DMS53 (cell line): ENCODE results near the gene PSMD4.
A peak's percentile ranks its signal among the peaks of the same experiment; 100 is the strongest.
"Not testable (repeated sequence)": the region's sequence is repeated elsewhere in the genome, so short reads cannot be mapped to it uniquely, and the experiment has no call there.

Experiments
- DNase-seq: peaks from one replicate; lab custom pipeline; 2025; lab: John Stamatoyannopoulos, UW

PSMD4 gene

GRCh38 chr1:151254217-151255213 lies at the start of gene PSMD4:
Gene PSMD4 (plus strand): TSS chr1:151254734. CDS start chr1:151254783, 49 bp downstream.
- DNase-seq = peak; percentile 99

- not testable (repeated sequence) for DNase-seq
These were observed 49.1 kb upstream of the PSMD4 start for GRCh38 chr1:151205381-151205965.

GRCh38 chr1:151210830-151211229 lies 43.7 kb upstream of the PSMD4 start:
- no peak for DNase-seq

- DNase-seq = no peak
These were observed 42.4 kb upstream of the PSMD4 start for GRCh38 chr1:151211972-151212705.

GRCh38 chr1:151213560-151213959 lies 41.0 kb upstream of the PSMD4 start:
- no peak for DNase-seq

GRCh38 chr1:151221616-151222015 lies 32.9 kb upstream of the PSMD4 start:
- DNase-seq = no peak

- no peak for DNase-seq
These were observed 32.4 kb upstream of the PSMD4 start for GRCh38 chr1:151222130-151222529.

- no peak for DNase-seq
These were observed 19.3 kb upstream of the PSMD4 start for GRCh38 chr1:151235235-151235634.

GRCh38 chr1:151237678-151238466 lies 16.7 kb upstream of the PSMD4 start:
- no peak for DNase-seq

- DNase-seq = no peak
These were observed 16.1 kb upstream of the PSMD4 start for GRCh38 chr1:151238467-151238739.

GRCh38 chr1:151242442-151242841 lies 12.1 kb upstream of the PSMD4 start:
- DNase-seq = no peak

GRCh38 chr1:151243683-151244216 lies 10.8 kb upstream of the PSMD4 start:
- DNase-seq = no peak

GRCh38 chr1:151246786-151247185 lies 7.7 kb upstream of the PSMD4 start:
- DNase-seq = no peak

- peak; percentile 94 for DNase-seq
These were observed 2.7 kb upstream of the PSMD4 start for GRCh38 chr1:151251656-151252470.

- peak; percentile 41 for DNase-seq
These were observed 847 bp downstream of the PSMD4 start for GRCh38 chr1:151255381-151255780.

- DNase-seq = no peak
These were observed 4.8 kb downstream of the PSMD4 start for GRCh38 chr1:151259351-151259750.

GRCh38 chr1:151265446-151266236 lies 11.1 kb downstream of the PSMD4 start:
- DNase-seq = no peak

- DNase-seq = no peak
These were observed 11.8 kb downstream of the PSMD4 start for GRCh38 chr1:151266315-151266714.

- DNase-seq = no peak
These were observed 12.3 kb downstream of the PSMD4 start for GRCh38 chr1:151266821-151267220.

GRCh38 chr1:151267760-151268159 lies 13.2 kb downstream of the PSMD4 start:
- no peak for DNase-seq
